ENCODE results near the gene OR2V1. TPM values are rescaled to one million over a fixed set of nuclear protein-coding genes. Genes with fewer than 3 reads are reported as not detected.
"Not testable (repeated sequence)": the region's sequence is repeated elsewhere in the genome, so short reads cannot be mapped to it uniquely, and the experiment has no call there.

Gene OR2V1
- total RNA-seq, 1 donor from 2014 or later, result not detected

GRCh38 chr5:181133083-181133482 is 2.1 kb upstream of the OR2V1 start:
- FAIRE-seq (no peak), DNase-seq (ENCODE audit: low read depth) (no peak)
- TF ChIP-seq, protein P1, sequence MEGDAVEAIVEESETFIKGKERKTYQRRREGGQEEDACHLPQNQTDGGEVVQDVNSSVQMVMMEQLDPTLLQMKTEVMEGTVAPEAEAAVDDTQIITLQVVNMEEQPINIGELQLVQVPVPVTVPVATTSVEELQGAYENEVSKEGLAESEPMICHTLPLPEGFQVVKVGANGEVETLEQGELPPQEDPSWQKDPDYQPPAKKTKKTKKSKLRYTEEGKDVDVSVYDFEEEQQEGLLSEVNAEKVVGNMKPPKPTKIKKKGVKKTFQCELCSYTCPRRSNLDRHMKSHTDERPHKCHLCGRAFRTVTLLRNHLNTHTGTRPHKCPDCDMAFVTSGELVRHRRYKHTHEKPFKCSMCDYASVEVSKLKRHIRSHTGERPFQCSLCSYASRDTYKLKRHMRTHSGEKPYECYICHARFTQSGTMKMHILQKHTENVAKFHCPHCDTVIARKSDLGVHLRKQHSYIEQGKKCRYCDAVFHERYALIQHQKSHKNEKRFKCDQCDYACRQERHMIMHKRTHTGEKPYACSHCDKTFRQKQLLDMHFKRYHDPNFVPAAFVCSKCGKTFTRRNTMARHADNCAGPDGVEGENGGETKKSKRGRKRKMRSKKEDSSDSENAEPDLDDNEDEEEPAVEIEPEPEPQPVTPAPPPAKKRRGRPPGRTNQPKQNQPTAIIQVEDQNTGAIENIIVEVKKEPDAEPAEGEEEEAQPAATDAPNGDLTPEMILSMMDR (IDR thresholded peaks at IDR 0.05; ENCODE audit: insufficient read depth, low read length, severe bottlenecking), result no peak
- no peaks in the 10 kb centered on the region for H3K36me3 ChIP-seq (ENCODE audit: control insufficient read depth, insufficient read depth, low read length)
- no peaks in the 10 kb centered on the region for H3K27me3 ChIP-seq (ENCODE audit: control insufficient read depth, insufficient read depth, low read length)
- H3K4me3 ChIP-seq (ENCODE audit: low read depth, low read length), result no peak overlapping the region

DNA sequence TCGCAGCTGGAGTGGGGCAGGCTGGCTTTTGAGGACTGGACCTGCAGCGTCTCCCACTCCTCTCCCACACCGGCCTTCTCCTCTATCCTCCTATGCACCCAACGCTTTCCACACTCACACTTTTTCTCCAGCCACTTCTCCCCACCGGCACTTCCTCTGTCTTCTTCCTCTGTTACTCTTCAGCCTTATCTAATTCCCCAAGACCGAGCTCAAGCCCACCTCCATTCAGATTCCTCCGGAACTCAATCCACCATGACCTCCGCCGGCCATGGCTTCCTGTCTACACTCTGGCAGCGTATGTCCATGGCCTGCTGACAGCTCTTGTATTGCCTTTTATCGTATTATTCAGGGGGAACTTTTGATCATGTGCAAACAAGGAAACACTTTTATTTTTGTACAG is 545 bp upstream of the OR2V1 start:
- TF ChIP-seq, protein P1 (IDR thresholded peaks at IDR 0.05; ENCODE audit: insufficient read depth, low read length, severe bottlenecking), result no peak
- H3K36me3 ChIP-seq (ENCODE audit: control insufficient read depth, insufficient read depth, low read length), result no peaks in the 10 kb centered on the region
- no peaks in the 10 kb centered on the region for H3K27me3 ChIP-seq (ENCODE audit: control insufficient read depth, insufficient read depth, low read length)
- FAIRE-seq, result no peak
- no peak overlapping the region for H3K4me3 ChIP-seq (ENCODE audit: low read depth, low read length)
- DNase-seq (ENCODE audit: low read depth), result no peak

DNA sequence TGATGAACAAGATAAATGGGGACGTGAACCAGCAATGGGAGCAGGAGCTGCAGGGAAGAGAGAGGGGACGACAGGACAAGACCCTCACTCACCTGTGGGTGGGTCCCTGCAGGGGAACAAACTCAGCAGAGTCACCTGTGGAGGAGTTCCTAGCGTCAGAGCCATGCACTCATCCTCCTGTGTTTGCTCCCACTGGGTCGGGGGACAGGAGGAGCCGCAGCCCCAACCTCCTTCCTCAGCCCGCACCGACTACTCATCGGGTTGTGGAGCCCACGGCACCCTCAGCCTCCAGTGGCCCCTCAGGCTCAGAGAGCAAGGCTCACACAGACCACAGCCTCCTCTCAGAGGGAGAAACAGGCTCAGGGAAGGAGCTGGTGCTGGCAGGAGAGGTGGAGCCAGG is 888 bp downstream of the OR2V1 start:
- not testable (repeated sequence) for H3K4me3 ChIP-seq (ENCODE audit: low read depth, low read length); DNase-seq (ENCODE audit: low read depth); H3K36me3 ChIP-seq (ENCODE audit: control insufficient read depth, insufficient read depth, low read length); H3K27me3 ChIP-seq (ENCODE audit: control insufficient read depth, insufficient read depth, low read length)
- FAIRE-seq, result peak; percentile 89

GRCh38 chr5:181129601-181130000 is 1.4 kb downstream of the OR2V1 start:
- no peaks in the 10 kb centered on the region for H3K36me3 ChIP-seq (ENCODE audit: control insufficient read depth, insufficient read depth, low read length)
- FAIRE-seq, result no peak
- H3K4me3 ChIP-seq (ENCODE audit: low read depth, low read length), result no peak overlapping the region
- no peak for DNase-seq (ENCODE audit: low read depth)
- TF ChIP-seq, protein P1 (IDR thresholded peaks at IDR 0.05; ENCODE audit: insufficient read depth, low read length, severe bottlenecking), result no peak
- H3K27me3 ChIP-seq (ENCODE audit: control insufficient read depth, insufficient read depth, low read length), result no peaks in the 10 kb centered on the region

DNA sequence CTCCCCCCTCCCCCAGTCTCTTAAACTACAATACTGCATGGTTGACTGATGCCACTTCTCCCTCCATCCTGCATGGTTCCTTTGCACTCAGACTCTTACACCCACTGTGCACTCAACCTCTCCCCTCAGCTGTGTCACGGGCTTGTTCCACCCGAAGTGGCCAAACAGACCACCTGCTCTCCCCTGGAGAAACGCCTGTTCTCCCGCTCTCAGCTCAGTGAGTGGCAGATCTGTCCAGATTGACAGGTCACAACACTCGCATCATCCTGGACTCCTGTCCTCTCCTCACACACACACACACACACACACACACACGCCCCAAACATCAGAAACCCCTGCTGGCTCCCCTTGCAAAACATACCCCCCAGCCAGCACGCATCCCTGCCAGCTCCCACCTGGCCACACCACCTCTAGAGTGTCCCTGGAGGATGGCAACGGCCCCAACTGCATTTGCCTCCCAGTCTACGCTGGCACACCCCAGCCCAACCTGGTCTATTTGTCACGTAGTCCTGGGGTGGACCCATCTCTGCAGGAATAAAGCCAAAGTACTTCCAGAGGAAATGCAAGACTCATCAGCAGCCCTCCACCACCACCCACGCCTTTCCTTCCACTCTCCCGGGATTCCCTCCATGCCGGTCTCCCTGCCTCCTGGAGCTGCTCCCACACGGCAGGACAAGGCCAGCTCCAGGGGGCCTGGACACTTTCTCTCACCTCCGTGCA is 2.9 kb downstream of the OR2V1 start:
- H3K27me3 ChIP-seq (ENCODE audit: control insufficient read depth, insufficient read depth, low read length), result no peaks in the 10 kb centered on the region
- TF ChIP-seq, protein P1 (IDR thresholded peaks at IDR 0.05; ENCODE audit: insufficient read depth, low read length, severe bottlenecking), result no peak
- no peaks in the 10 kb centered on the region for H3K36me3 ChIP-seq (ENCODE audit: control insufficient read depth, insufficient read depth, low read length)
- FAIRE-seq (no peak), DNase-seq (ENCODE audit: low read depth) (no peak)
- H3K4me3 ChIP-seq (ENCODE audit: low read depth, low read length), result no peak overlapping the region

DNA sequence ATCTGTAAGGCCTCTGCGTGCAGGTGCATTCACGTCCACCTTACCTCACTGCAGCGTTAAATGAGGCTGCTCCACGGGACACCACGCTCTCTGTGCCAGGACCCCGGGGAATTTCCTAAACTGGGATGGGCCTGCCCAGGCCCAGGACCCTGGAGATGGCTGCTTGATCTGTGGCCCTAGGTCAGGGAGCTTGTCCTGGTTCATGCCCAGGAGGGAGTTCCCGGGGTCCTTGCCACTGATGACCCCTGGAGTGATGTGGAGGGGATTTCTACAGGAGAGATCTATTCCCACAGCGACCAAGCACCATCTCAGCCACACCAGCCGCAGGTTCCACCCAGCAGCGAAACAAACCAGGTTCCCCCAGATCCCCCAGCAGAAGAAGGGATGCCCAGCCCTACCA is 3.5 kb downstream of the OR2V1 start:
- no peaks in the 10 kb centered on the region for H3K27me3 ChIP-seq (ENCODE audit: control insufficient read depth, insufficient read depth, low read length)
- TF ChIP-seq, protein P1 (IDR thresholded peaks at IDR 0.05; ENCODE audit: insufficient read depth, low read length, severe bottlenecking), result no peak
- FAIRE-seq, result no peak
- H3K4me3 ChIP-seq (ENCODE audit: low read depth, low read length), result no peak overlapping the region
- no peak for DNase-seq (ENCODE audit: low read depth)
- no peaks in the 10 kb centered on the region for H3K36me3 ChIP-seq (ENCODE audit: control insufficient read depth, insufficient read depth, low read length)

All from bronchial epithelial cell (primary cell).